Right forelimb (tissue), 1 donor: ENCODE results near the gene APOBEC3B.
"Not testable (repeated sequence)": the region's sequence is repeated elsewhere in the genome, so short reads cannot be mapped to it uniquely, and the experiment has no call there.

Experiments used
- DNase-seq: peaks from one replicate; pipeline ENCODE4 v3.0.0-alpha.2; 2018

APOBEC3B gene

DNA sequence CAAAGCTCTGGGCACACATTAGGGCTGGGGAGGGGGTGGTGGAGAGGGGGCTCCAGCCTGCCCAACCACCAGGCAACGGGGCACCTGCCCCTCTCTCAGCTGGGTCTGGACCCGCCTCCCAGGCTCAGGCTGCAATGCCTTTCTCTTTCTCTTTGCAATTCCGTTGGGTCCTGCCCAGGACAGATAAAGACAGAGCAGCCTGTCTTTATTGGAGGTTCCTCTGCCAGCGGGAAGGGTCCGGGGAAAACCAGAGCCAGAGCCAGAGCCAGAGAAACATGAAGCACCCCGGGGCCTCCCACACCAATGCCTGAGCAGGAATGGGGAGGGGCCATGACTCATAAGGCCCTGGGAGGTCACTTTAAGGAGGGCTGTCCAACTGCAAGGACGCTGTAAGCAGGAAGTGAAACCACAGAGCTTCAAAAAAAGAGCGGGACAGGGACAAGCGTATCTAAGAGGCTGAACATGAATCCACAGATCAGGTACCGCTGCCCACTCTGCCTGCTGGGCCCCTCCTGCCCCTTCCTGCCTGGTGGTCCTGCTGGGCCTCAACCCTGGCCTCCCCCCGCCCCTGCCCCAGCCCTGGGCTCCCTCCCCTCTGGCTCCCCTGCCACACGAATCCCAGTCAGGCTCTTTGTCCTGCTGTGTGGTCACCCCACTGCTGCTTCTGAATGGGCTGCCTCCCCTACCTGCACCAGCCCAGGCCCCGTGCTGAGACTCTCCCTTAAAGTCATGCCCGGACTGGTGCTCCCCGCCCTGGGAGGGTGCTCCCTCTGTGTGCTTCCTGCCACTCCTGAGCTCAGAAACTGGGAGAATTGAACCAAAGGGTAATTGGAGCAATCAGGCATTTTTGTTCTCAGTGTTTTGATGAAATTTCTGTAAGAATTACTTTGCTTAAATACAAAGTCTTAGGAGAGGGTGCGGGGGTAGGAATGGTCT, at the start of gene APOBEC3B:
APOBEC3B (plus strand) TSS at position 356 of the 936 bp plus-strand sequence; CDS start at position 463, 107 bp downstream.
- DNase-seq = peak; percentile 86

DNA sequence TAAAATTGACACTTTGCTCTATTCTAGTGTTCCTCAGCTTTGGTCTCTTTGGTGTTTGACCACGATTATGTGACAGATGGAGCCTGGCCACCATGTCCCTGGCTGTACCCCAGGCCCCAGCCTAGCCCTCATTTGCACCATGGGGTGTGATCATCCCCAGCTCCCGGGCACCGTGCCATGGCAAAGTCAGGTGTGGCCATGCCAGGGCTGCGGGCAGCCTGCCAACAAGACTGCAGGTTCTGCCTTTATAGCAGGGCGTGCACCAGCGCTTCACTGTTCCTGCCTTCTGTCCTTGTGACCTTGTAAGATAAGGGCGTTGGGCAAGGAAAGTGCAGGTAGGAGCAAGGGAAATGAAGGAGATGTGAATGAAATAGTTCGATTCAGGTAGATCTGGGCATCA, 47.1 kb upstream of the APOBEC3B start:
- no peak for DNase-seq

DNA sequence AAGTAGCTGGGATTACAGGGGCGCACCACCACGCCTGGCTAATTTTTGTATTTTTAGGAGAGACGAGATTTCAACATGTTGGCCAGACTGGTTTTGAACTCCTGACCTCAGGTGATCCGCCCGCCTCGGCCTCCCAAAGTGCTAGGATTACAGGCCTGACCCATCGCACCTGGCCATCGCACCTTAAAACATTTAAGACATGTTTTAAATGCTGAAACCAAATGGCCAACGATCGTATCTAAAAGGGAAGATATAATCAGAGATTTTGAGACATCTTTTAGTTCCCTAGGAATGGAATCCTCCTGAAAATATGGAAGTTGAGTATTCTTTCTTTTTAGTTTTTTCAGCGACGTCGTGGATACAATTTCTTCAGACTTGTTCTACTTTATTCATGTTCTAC, 46.5 kb upstream of the APOBEC3B start:
- no peak for DNase-seq

DNA sequence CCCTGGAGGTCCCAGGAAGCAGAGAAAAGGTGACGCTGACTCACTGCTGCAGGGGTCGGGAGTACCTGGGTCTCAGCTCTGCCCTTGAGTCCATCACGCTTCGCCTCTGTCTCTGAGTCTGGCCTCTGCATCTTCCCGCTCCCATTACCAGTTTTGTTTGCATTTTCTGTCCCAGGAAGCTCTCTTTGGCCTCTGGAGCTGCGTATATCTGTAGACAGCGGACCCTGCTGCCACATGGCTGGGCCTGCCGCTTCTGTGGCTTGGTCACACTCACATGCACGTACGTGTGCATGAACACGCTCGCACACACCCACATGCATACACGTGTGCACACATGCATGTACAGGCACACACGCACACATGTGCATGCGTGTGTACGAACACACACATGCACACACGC, 45.6 kb upstream of the APOBEC3B start:
- DNase-seq = no peak

DNA sequence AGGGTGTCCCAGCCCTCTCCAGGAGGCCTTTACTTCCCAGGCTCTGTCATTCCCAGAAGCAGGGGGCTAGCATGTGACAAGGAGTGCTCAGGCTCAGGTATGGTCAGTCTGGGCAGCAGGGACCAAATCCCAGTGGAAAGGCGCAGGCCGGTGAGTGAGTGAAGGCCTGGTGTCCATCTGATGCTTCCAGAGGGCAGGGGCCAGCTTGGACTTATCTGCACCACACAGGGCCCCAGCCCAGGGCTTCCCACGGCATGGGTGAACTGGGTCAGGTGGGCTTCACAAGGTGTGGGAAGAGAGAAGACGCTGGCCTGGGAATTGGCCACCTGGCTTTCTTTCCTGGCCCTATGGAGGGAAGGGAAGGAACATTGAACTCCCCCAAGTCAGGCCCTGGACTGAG, 45.1 kb upstream of the APOBEC3B start:
- DNase-seq = no peak

DNA sequence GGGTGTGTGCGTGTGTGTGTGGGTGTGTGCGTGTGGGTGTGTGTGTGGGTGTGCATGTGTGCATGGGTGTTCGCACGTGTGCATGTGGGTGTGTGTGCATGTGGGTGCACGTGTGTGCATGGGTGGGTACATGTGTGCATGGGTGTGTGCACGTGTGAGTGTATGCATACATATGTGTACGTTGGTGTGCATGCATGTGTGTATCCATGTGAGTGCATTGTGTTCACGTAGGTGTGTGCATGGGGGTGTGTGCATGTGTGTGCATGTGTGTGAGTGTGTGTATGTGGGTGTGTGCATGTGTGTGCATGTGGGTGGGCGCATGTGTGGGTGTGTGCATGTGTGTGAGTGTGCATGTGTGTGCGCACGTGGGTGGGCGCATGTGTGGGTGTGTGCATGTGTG, 44.6 kb upstream of the APOBEC3B start:
- DNase-seq = no peak

DNA sequence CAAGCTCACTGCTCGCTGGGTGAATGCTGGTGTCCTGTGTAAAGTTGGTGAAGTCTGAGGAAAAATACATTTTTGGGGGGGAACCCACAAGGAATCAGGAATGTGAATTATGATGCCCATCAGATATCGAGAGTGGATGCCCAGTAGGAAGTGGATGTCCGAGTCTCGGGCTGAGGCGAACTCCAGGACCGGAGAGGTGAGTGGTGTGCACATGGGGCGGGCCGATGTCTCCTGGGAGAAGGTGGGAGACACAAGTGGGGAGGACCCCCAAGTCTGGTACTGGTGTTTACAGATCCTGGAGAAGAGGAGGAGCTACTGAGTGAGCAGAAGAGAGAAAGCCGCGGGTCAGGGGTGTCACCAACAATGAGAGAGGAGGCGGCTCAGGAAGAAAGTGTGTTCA, 43.9 kb upstream of the APOBEC3B start:
- no peak for DNase-seq

DNA sequence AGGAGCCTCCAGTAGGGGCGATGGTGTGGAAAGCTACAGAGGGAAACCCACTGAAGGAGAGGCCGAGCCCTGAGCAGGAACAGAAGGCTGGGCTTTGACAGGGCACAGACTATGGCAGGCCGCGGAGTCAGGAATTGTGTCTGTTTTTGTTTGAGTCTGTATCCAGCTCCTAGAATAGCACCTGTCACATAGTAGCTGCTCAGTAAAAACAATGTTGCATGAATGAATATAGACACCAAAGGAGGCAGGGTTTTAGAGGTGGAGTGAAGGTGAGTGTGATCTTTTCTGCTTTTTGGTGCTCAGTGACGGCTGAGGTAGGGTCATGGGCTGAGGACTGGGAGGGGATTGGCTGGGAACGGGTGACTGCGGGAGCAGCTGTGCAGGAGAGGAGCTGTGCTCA, 43.2 kb upstream of the APOBEC3B start:
- DNase-seq = no peak

DNA sequence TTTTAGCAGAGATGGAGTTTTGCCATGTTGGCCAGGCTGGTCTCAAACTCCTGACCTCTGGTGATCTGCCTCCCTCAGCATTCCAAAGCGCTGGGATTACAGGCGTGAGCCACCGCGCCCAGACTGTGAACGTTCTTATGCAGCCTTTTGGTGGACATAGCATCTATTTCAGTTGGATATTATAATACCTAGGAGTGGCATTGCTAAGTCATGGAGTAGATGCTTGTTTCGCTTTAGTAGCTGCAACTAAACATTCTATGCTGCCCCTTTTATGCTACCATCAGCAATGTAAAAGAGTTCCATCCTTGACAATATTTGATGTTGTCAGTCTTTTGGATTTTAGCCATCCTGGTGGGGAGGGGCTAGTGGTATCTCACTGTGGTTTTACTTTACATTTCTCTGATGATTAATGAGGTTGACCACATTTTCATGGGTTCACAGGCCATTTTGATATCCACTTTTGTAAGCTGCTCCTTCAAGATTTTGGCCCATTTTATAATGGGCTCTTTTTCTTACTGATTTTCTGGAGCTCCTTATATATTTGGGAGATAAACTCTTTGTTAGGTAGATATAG, 41.2 kb upstream of the APOBEC3B start:
- DNase-seq = no peak

DNA sequence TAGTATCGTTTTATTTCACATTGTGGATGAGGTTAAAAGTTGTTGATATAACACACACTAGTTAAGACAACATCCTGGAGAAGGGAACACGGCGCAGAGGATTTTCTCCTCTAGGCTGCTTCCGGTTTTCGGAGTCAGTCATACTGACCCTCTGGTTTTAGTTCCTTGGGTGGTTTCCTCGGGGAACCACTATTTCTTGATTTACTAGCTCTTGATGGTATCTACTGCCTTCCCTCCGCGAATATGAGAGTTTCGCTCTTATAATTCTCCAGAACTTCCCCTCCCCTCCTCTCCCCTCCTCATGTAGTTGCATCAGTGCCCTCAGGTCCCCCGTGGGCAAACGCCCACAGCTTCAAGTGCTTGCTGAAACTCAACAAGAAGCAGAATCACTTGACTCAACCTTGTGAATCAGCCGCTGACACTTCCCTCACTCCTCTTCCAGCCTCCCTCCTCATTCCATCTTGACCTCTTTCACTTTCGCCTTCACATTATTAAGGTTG, 40.6 kb upstream of the APOBEC3B start:
- DNase-seq = no peak

DNA sequence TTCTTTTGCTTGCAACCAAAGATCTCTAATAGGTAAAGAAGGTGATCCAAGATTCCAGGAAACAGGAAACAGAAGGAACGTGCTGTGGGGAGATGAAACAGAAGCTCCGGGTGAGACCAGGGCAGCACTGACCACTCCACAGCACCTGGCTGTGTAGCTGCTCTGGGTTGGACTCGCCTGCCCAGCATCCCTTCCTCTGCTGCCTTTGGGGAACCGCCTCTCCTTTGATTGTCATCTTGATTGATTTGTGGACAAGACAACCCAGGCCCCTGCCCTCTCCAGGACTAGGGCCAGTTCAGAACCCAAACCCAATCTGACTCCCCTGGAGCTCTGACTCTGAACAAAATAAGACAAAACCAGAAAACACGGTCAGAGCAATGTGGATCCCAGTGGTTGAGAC, 39.4 kb upstream of the APOBEC3B start:
- no peak for DNase-seq

DNA sequence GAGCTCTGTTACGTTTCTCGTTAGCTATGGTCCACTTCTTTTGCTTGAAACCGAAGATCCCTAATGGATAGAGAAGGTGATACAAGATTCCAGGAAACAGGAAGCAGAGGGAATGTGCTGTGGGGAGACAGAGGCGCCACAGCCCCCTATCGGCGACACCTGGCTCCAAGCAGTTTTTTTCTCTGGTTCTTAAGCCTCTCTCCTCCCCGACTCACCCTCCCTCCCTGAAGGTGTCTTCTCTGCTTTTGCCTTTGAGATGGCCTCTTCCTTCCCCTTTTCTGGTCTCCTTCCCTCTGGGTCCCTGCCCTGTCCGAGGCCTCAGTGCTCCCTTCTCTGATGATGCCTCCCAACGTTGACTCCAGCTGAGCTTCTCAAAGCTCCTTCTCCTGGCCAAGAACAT, 38.9 kb upstream of the APOBEC3B start:
- DNase-seq = no peak

DNA sequence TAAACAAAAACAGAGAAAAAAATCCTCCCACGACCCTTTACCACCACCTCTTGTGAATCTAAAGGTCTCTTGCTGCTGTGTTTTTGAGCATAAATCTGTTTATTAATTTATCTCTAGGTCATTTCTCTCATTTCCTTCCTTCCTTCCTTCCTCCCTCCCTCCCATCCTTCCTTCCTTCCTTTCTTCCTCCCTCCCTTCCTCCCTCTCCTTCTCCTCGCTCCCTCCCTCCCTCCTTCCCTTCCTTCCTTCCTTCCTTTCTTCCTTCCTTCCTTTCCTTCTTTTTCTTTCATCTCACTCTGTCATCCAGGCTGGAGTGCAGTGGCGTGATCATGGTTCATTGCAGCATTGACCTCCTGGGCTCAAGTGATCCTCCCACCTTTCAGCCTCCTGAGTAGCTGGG, 38.3 kb upstream of the APOBEC3B start:
- no peak for DNase-seq

DNA sequence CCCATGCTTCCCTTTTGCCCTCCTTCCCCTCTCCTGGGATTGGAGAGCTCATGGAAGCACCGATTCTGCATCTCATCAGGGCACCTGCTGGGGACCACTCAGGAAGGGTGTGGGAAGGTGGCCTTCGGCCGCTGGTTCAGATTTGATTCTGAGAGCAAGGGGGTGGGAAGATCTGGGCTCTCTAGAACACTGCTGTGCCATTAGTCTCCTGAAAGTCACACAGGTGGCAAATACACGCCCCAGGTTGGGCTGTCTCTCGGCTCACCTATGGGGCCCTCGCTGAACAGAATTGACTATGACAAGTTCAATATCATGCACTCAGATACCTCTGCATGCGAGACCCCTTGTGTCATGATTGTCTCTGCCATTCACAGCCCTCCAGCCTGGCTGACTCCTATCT, 37.5 kb upstream of the APOBEC3B start:
- DNase-seq = no peak

DNA sequence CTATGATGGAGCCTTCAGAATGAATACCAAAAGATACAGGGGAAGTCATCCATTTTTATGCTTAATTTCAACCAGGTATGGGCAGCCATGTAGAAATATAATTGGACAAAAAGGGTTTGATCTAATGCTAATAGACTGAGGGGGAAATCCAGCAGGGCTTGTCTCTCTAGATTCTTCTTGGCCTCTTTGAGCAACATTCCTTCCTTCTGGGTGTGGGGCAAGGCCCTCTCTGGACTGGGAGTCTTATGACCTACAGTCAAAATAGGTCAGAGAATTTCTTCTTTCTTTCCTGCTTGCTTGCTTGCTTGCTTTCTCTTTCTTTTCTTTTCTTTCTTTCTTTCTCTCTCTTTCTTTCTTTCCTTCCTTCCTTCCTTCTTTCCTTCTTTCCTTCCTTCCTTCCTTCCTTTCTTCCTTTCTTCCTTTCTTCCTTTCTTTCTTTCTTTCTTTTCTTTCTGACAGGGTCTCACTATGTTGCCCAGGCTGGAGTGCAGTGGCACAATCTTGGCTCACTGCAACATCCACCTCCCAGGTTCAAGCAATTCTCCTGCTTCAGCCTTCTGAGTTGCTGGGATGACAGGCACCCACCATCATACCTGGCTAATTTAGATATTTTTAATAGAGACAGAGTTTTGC, 36.3 kb upstream of the APOBEC3B start:
- not testable (repeated sequence) for DNase-seq

DNA sequence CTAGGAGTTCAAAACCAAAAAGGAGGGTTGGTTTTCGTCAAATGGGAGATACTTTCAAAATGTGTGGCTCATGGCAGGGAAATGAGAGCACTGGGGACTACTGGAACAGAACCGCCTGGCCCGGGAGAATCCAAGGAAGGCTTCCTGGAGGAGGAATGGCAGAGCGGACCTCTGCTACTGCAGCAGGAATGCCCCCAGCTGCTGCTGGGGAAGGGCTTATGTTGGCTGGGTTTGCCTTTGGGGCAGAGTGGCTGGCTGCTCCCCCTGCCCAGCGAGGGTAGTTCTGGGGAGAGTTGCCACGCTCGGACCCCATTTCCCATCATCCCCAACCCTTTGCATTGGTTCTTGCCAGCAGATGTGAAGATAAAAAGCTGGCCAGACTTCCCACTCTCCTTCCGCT, 35.4 kb upstream of the APOBEC3B start:
- no peak for DNase-seq

DNA sequence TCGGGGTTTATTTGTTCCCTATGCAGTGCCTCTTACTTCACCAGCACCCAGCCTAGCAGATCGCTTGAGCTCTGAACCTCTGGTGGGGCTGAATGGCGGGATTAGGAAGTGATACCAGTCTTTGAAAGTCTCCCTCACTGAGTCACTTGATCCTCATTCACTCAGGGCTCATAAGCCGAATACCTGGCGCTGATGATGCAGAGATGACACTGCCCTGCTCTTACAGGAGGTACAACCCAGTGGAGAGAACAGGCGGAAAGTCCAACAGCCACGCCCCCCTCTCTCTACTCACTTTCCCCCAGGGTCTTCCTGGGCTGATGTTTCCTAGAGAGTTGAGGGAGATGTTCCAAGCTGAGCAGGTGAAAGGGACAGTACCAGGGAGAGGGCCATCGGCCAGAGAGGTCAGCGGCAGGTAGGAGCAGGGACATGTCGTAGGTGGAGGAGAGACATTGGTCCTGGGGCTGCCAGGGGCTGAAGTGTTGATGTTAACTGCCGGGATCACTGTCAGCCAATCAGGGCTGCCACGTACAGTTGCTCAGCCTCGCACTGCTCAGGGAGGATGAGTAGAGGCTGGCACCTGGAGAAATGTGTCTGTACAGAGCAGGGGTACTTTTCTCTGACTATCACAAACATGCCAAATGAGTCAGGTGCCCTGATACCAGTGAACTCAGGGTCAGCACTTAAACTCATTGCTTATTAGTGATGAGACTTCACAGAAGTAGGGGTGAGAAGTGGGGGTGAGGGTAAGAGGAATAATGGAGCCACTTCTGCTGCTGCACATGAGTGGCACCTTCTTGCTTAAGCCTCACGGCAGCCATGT, 34.6 kb upstream of the APOBEC3B start:
- no peak for DNase-seq

DNA sequence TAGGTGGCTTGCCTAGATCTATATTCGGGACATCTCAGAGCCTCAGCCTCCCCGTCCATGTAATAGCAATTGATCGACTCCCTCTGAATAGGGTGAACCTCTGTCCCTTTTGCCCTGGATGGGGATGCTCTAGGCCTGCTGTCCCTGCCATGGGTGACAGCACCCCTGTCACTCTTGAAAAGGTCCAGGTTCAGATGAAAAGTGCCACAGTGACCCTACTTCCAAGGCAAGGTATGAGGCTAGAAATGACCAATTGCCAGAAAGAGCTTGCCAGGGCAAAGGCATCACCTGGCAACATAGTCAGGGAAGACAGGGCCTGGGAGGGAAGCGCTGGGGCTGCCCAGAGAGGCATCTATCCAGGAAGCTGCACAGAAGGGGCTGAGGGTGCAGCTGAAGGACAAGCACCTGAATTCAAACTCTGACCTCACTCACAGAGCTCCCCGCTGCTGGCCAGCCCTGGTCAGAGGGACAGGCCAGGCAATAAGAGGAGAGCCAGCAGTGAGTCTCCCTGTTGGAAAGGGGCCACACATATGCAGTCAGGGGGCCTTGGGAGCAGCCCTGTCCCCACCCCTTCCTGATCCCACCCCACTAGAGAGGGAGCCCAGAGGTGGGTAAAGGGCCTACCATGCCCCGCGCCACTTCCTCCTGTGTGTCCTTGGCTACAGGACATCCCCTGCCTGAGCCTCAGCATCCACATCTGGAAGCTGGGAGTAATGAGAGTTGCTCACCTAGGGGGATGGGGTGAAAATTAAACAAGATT, 33.8 kb upstream of the APOBEC3B start:
- no peak for DNase-seq

DNA sequence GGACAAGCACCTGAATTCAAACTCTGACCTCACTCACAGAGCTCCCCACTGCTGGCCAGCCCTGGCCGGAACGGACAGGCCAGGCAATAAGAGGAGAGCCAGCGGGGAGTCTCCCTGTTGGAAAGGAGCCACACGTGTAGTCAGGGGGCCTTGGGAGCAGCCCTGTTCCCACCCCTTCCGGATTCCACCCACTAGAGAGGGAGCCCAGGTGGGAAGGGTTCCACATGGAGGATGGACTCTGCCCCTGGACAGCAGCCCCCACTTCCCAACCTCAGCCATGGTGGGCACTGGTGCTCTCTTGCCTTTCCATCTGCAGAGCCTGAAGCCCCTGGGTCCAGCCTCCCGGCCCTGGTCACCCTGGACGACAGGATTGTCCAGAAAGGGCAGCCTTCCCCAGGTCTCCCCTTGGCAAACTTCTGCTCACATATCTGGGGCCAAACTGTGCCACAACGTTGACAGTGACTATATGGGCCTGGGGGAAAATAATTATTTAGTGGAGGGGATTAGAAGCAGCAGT, 32.2 kb upstream of the APOBEC3B start:
- DNase-seq = no peak

DNA sequence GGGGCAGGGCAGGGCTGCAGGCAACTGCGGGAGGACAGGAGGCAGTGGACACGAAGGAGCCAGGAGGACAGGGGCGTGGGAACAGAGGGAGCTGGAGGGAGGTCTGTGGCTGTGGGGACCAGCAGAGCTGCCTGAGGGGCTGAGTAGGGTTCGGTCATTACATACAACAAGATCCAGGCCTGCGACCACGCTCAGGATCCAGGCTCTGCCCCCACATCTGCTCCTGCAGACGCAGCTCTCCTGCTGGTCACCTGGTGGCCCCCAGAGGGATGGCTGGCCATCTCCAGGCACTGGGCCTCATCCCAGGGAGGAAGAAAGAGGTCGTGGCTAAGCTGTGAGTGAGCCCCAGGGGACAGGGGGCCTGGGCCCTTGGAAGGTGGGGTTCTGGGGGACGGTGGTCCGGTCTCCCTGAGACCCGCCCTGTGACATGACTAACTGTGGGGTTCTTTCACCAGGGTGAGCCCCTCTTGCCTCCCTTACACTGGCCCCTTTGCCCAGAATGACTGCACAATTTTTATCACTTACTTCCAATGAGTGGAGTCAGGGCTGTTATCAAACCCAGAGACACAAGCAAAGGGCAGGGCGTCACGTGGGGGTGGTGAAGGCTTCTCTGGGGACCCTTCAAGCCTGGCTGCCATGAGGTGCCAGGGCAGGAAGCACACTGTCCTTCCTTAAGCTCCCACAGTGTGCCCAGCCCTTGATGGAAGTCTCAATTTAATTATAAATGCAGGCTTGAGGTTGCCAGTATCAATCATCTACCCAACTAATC, 31.4 kb upstream of the APOBEC3B start:
- DNase-seq = no peak

DNA sequence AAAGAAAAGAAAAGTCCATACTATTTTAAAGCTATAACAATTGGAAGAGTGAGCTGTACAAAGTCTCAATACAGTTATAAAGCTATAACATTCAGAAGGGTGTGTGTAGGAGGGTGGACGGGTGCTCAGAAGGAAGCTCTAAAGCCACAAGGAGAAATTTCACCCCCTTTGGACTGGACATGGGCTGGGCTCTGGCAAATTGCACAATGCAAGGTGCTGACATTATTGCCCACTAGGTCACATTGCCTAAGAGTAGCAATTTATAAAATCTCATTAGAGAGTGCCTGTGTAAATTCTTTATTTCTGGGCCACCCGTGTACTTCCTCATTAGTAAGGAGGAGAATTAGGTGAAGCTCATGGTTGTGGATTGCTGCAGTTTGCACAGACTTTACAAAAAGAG, 30.4 kb upstream of the APOBEC3B start:
- no peak for DNase-seq
